B cell (primary cell): ENCODE results near the gene ATRNL1. TPM values are rescaled to one million over a fixed set of nuclear protein-coding genes. Genes with fewer than 3 reads are reported as not detected.

Source experiments
- ATAC-seq: fragments of 200-7000 bp; cut with Tn5 transposase; one replicate; pipeline ENCODE4 v1.10.0; 2021; ENCODE audit warnings: low read depth, mild to moderate bottlenecking, moderate number of reproducible peaks, moderate library complexity
- CTCF ChIA-PET: fragments of 350-600 bp; sonication (Branson Sonifier 250); formaldehyde crosslinking; loops from one replicate; lab custom pipeline; 2021; ENCODE audit warnings: antibody characterized with exemption, inconsistent platforms; lab: Charles Lee
- POLR2A ChIA-PET: fragments of 350-600 bp; sonication (Branson Sonifier 250); formaldehyde crosslinking; loops from one replicate; lab custom pipeline; 2021; ENCODE audit warnings: antibody characterized with exemption; lab: Charles Lee
- DNase-seq: peaks from one replicate; pipeline ENCODE4 v3.0.0; 2013
- H2AFZ ChIP-seq: 2 replicates; pipeline ENCODE4 v1.6.1; 2012; ENCODE audit warnings: mild to moderate bottlenecking, low read depth, low read length; ENCODE audit not compliant: insufficient read depth, poor library complexity, severe bottlenecking
- H3K27ac ChIP-seq, 2 donors: 1 replicate in 1 of 2; 2 replicates in 1 of 2; pipeline ENCODE4 v1.5.1; 2012 to 2013; ENCODE audit warnings: low read length in 2 of 2, mild to moderate bottlenecking in 2 of 2, moderate library complexity in 1 of 2
- H3K27me3 ChIP-seq, 4 experiments: fragments of 200-600 bp in 1 of 4; sonication (generic) in 1 of 4; replicated peaks in 1 of 4; 1 replicate in 2 of 4; 2 replicates in 2 of 4; pipeline versions ENCODE4 v1.6.1 to v1.7.0; 2013 to 2016; ENCODE audit warnings: low read length in 3 of 4, mild to moderate bottlenecking in 2 of 4, mixed read lengths in 1 of 4, moderate library complexity in 1 of 4; ENCODE audit not compliant: insufficient read depth in 4 of 4, control insufficient read depth in 3 of 4; ENCODE audit errors: control extremely low read depth in 1 of 4
- H3K36me3 ChIP-seq, 2 experiments: replicated peaks in 1 of 2; 1 replicate in 1 of 2; 2 replicates in 1 of 2; pipeline versions ENCODE4 v1.6.1 to v1.7.1; 2013; ENCODE audit warnings: low read length in 1 of 2; ENCODE audit not compliant: insufficient read depth in 2 of 2, control insufficient read depth in 1 of 2; ENCODE audit errors: control extremely low read depth in 1 of 2, extremely low read depth in 1 of 2
- H3K4me1 ChIP-seq, 2 donors: fragments of 200-600 bp in 1 of 2; sonication (generic) in 1 of 2; 1 replicate in 1 of 2; 2 replicates in 1 of 2; pipeline versions ENCODE4 v1.5.1 to v1.6.1; 2013 to 2017; ENCODE audit warnings: low read length in 2 of 2; ENCODE audit not compliant: control insufficient read depth in 2 of 2, insufficient read depth in 2 of 2
- H3K4me2 ChIP-seq: replicated peaks from 2 replicates; pipeline ENCODE3; 2012; ENCODE audit warnings: mild to moderate bottlenecking, low read depth, low read length; ENCODE audit not compliant: poor library complexity, severe bottlenecking
- H3K4me3 ChIP-seq, 5 experiments: fragments of 200-600 bp in 1 of 5; sonication (generic) in 1 of 5; 1 replicate in 3 of 5; 2 replicates in 2 of 5; pipeline versions ENCODE4 v1.5.1 to v1.7.0; 2011 to 2016; ENCODE audit warnings: low read length in 4 of 5, mild to moderate bottlenecking in 4 of 5, low read depth in 2 of 5, control low read depth in 1 of 5, moderate library complexity in 1 of 5; ENCODE audit not compliant: insufficient read depth in 1 of 5; ENCODE audit errors: control extremely low read depth in 1 of 5, extremely low read depth in 1 of 5
- H3K79me2 ChIP-seq: fragments of 200-600 bp; sonication (generic); one replicate; pipeline ENCODE4 v1.6.0; 2016; ENCODE audit warnings: low read length; ENCODE audit not compliant: control insufficient read depth, insufficient read depth
- H3K9ac ChIP-seq: fragments of 200-600 bp; sonication (generic); 2 replicates; pipeline ENCODE4 v1.6.1; 2017; ENCODE audit warnings: mild to moderate bottlenecking, low read length, moderate library complexity
- H3K9me3 ChIP-seq, 3 donors: one replicate each; pipeline versions ENCODE4 v1.6.1 to v1.7.1; 2013; ENCODE audit warnings: low read length in 2 of 3; ENCODE audit not compliant: control insufficient read depth in 2 of 3, insufficient read depth in 1 of 3; ENCODE audit errors: control extremely low read depth in 1 of 3
- H4K20me1 ChIP-seq: 2 replicates; pipeline ENCODE4 v1.6.0; 2012; ENCODE audit warnings: mild to moderate bottlenecking, low read length; ENCODE audit not compliant: insufficient read depth, control insufficient read depth, poor library complexity, severe bottlenecking
- H3K27ac Mint-ChIP-seq: one replicate; pipeline ENCODE4 v1.8.0; 2021; ENCODE audit warnings: mixed read lengths
- H3K27me3 Mint-ChIP-seq: one replicate; pipeline ENCODE4 v1.8.0; 2021; ENCODE audit warnings: mixed read lengths
- H3K4me1 Mint-ChIP-seq: one replicate; pipeline ENCODE4 v1.8.0; 2021; ENCODE audit warnings: mixed read lengths
- H3K4me3 Mint-ChIP-seq: one replicate; pipeline ENCODE4 v1.8.0; 2021; ENCODE audit warnings: mixed read lengths
- H3K9me3 Mint-ChIP-seq: one replicate; pipeline ENCODE4 v1.8.0; 2022; ENCODE audit warnings: mixed read lengths; ENCODE audit not compliant: insufficient read depth
- CTCF ChIP-seq: fragments of 200-600 bp; IDR thresholded peaks from one replicate; pipeline ENCODE4 v1.8.0; 2022; ENCODE audit warnings: antibody characterized with exemption, mild to moderate bottlenecking
- EZH2 ChIP-seq: IDR thresholded peaks from 2 replicates; pipeline ENCODE4 v1.6.1; 2012; ENCODE audit warnings: borderline replicate concordance, low read depth, mild to moderate bottlenecking, moderate library complexity, low read length; ENCODE audit not compliant: insufficient read depth, poor library complexity, severe bottlenecking
- WGBS: methylation state at CpG from one replicate; pipeline ENCODE4 v1.1.5; 2013; ENCODE audit warnings: missing lambda C conversion rate; ENCODE audit not compliant: insufficient coverage; 5-methylcytosine and 5-hydroxymethylcytosine counted together
- intact Hi-C: fragments of 100-400 bp; cut with micrococcal nuclease; formaldehyde crosslinking; loops from one replicate; pipeline ENCODE4 v1.10.0; 2022
- polyA plus RNA-seq: library from polyadenylated mRNA; depleted of rRNA; stranded (reverse); fragments of >200 nt; gene quantifications from 2 replicates; pipeline ENCODE4 v1.2.3, GENCODE V29; 2012
- total RNA-seq, 2 donors: library from RNA; stranded (reverse); fragments of 120-200 nt in 1 of 2; gene quantifications; 1 replicate in 1 of 2; 2 replicates in 1 of 2; pipeline versions ENCODE4 v1.2.3 to v1.2.4, GENCODE V29; 2013 to 2022

The ATRNL1 gene
- total and polyA plus RNA-seq, 2 donors (not counting 1 experiment from before 2014, with no cell fraction given), result 0.24 to 2.2 TPM

- ChIA-PET POLR2A (no interaction called here), CTCF (no interaction called here)
- H3K4me1 Mint-ChIP-seq, result no peaks in the 10 kb centered on the region
- intact Hi-C loops, result no loop called here
- TF ChIP-seq EZH2 (no peak), CTCF (no peak)
- H3K27ac Mint-ChIP-seq, result no peak overlapping the region
- H2AFZ ChIP-seq, result no peak overlapping the region
- H3K27me3 Mint-ChIP-seq, result no peaks in the 10 kb centered on the region
- H3K4me3 ChIP-seq, result no peak overlapping the region
- no peak overlapping the region for H3K4me2 ChIP-seq
- no peaks in the 10 kb centered on the region for H3K79me2 ChIP-seq
- H3K4me3 Mint-ChIP-seq, result no peak overlapping the region
- H3K4me1 ChIP-seq, result no peaks in the 10 kb centered on the region
- no peaks in the 10 kb centered on the region for H4K20me1 ChIP-seq
- H3K27ac ChIP-seq, result no peak overlapping the region
- H3K9me3 ChIP-seq, result no peaks in the 10 kb centered on the region
- ATAC-seq (no peak), DNase-seq (no peak)
- 100% methylated on average over 2 of the region's 6 CpGs for WGBS
- no peak overlapping the region for H3K9ac ChIP-seq
- no peaks in the 10 kb centered on the region for H3K27me3 ChIP-seq
- no peaks in the 10 kb centered on the region for H3K9me3 Mint-ChIP-seq
- H3K36me3 ChIP-seq, result no peaks in the 10 kb centered on the region
These were observed 851.4 kb downstream of the ATRNL1 start for GRCh38 chr10:115944538-115944937.

- Mint-ChIP-seq H3K27ac (no peak overlapping the region), H3K4me3 (no peak overlapping the region), H3K27me3 (no peaks in the 10 kb centered on the region), H3K9me3 (no peaks in the 10 kb centered on the region), H3K4me1 (no peaks in the 10 kb centered on the region)
- H3K4me1 ChIP-seq, result no peaks in the 10 kb centered on the region
- H3K9ac ChIP-seq, result no peak overlapping the region
- no peaks in the 10 kb centered on the region for H3K36me3 ChIP-seq
- no peaks in the 10 kb centered on the region for H3K79me2 ChIP-seq
- no peak for TF ChIP-seq EZH2
- no peak for TF ChIP-seq CTCF
- WGBS, result no CpG with 5 or more reads among the region's 3 CpGs
- no peaks in the 10 kb centered on the region for H3K27me3 ChIP-seq
- no peaks in the 10 kb centered on the region for H4K20me1 ChIP-seq
- H3K9me3 ChIP-seq, result no peaks in the 10 kb centered on the region
- DNase-seq, result no peak
- ATAC-seq, result no peak
- ChIA-PET POLR2A (no interaction called here), CTCF (no interaction called here)
- H3K27ac ChIP-seq, result no peak overlapping the region
- no peak overlapping the region for H3K4me2 ChIP-seq
- intact Hi-C loops, result no loop called here
- H3K4me3 ChIP-seq, result no peak overlapping the region
- H2AFZ ChIP-seq, result no peak overlapping the region
These were observed 852.7 kb downstream of the ATRNL1 start for GRCh38 chr10:115945701-115946445.
